Right ventricle myocardium inferior (tissue), 1 donor: ENCODE measurements around the gene XYLT2. TPM values are rescaled to one million over a fixed set of nuclear protein-coding genes. Genes with fewer than 3 reads are reported as not detected.

Experiments
- ATAC-seq: fragments of 200-7000 bp; cut with Tn5 transposase; one replicate; pipeline ENCODE4 v1.9.1; 2020; ENCODE audit warnings: mild to moderate bottlenecking, moderate library complexity
- DNase-seq: peaks from one replicate; pipeline ENCODE4 v3.0.0; 2021; ENCODE audit errors: missing footprints
- intact Hi-C: fragments of 100-400 bp; cut with DNase I; formaldehyde crosslinking; loops from one replicate; pipeline ENCODE4 v1.11.0; 2022
- total RNA-seq: library from RNA; stranded (reverse); fragmentation: NEBNext Ultra II Directional; extraction: Animal tissue kit (Norgen Biotek cat#: 25700); gene quantifications from one replicate; pipeline ENCODE4 v1.2.1, GENCODE V29; 2021
- donor health status: DM: no; HTN: yes; CAD: no; lungs with severe emphysema.

Gene XYLT2
- total RNA-seq, 1 donor from 2014 or later = 16.4 TPM

DNA sequence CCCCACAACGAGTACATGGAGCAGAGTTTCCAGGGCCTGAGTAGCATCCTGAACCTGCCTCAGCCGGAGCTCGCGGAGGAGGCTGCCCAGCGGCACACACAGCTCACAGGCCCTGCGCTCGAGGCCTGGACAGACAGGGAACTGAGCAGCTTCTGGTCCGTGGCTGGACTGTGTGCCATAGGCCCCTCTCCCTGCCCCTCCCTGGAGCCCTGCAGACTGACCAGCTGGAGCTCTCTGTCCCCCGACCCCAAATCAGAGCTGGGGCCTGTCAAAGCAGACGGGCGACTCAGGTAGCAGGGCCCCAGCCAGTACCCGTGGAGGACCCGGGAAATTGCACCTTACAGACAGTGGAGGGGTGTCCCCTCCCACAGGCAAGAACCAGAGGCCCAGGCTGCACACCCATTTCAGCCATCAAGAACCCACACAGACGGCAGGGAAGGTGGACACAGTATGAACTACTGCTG, 14.1 kb downstream of the XYLT2 start:
- ATAC-seq = no peak
- intact Hi-C loops = loop anchor here (5.0 kb wide), 1 partner anchor 117 kb away; the partner anchor contains the start of gene RSAD1
- DNase-seq = no peak

- ATAC-seq (no peak), DNase-seq (no peak)
- intact Hi-C loops = loop anchor here (5.0 kb wide), 1 partner anchor 117 kb away; the partner anchor contains the start of gene RSAD1
Observed at GRCh38 chr17:50360486-50361115, 14.7 kb downstream of the XYLT2 start.

- no peak for DNase-seq
- intact Hi-C loops = loop anchor here (5.0 kb wide), 1 partner anchor 115 kb away; the partner anchor contains the start of gene RSAD1
- peak; percentile 62 for ATAC-seq
Observed at GRCh38 chr17:50361561-50362480, 15.9 kb downstream of the XYLT2 start.

DNA sequence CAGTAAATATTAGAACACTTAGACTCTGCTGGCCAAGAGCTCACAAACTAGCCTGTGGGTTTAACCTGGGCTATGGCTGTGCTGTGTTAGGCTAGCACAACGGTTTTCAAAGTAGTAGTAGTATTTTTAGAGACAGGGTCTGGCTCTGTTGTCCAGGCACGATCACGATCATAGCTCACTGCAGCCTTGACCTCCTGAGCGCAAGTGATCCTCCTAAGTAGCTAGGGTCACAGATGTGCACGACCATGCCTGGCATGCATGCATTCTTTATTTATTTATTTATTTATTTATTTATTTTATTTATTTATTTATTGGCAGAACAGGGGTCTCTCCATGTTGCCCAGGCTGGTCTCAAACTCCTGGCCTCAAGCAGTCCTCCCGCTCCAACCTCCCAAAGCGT, 16.7 kb downstream of the XYLT2 start:
- intact Hi-C loops = loop anchor here (5.0 kb wide), 1 partner anchor 115 kb away; the partner anchor contains the start of gene RSAD1
- DNase-seq = no peak
- no peak for ATAC-seq

DNA sequence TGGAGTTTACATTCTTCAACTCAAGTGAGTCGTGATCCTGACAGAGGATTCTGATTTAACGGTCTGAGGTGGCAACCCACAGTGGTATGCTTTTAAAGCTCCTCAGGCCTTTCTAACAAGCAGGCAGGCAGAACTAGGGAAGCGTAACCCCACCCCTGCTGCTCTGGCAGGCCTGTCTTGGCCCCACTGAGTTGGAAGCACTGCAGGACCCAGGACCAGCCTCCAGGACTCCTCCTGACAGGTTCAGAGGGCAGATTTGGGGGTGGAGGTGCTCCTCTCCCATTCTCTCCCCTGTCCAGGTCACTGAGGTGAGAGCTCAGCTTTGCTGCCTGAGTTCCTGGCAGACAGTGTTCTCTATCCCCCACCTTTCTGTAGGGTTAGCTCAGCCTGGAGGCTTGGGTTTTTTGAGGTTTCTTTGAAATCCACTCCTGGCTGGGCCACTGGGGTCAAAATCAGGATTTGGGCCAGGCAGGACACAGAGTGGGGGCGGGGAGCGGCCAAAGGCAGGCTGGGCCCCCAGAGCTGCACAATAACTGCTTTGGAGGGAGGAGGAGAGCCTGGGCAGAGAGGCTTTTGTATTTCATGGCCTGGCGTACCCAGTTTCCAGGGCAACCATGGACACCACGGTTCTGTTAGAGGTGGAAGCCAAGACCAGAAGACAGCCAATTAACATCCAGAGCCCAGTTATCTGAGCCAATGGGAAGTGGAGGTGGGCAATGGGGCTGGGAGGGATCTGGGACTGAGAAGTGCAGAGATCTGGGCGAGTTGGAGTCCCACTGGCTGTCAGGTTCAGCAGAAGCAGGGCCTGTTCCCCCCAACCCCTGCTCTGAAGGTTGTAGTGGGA, 17.5 kb downstream of the XYLT2 start:
- ATAC-seq (no peak), DNase-seq (no peak)
- intact Hi-C loops = loop anchor here (5.0 kb wide), 1 partner anchor 114 kb away; the partner anchor contains the start of gene RSAD1

GRCh38 chr17:50364061-50364458, 18.1 kb downstream of the XYLT2 start:
- DNase-seq (no peak), ATAC-seq (no peak)
- intact Hi-C loops = loop anchor here (5.0 kb wide), 1 partner anchor 113 kb away; the partner anchor contains the start of gene RSAD1

- ATAC-seq = no peak
- intact Hi-C loops = loop anchor here (5.0 kb wide), 1 partner anchor 113 kb away; the partner anchor contains the start of gene RSAD1
- DNase-seq = no peak
Observed at GRCh38 chr17:50364715-50365114, 18.8 kb downstream of the XYLT2 start.

GRCh38 chr17:50365165-50365564, 19.2 kb downstream of the XYLT2 start:
- DNase-seq = no peak
- no peak for ATAC-seq
- intact Hi-C loops = no loop called here

- no peak for DNase-seq
- intact Hi-C loops = no loop called here
- ATAC-seq = no peak
Observed at GRCh38 chr17:50365649-50366393, 19.9 kb downstream of the XYLT2 start.

DNA sequence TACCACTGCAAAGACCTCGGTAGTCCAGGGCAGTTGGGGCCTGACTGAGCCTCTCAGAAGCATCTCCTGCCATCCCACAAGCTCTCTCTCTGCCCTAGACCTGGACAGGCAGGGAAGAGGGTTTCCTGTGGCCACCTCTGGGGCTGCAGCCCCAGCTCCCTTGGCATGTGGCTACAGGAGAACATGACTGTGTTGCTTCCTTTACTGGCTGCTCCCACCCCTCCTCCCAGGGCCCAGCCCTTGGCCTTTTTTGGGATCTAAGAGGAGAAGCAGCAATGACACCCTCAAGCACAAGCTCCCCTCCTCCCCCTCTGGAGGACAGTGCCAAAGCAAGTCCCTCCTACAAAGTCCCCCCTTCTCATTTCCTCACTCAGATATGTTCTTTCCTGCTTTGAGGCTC, 21.5 kb downstream of the XYLT2 start:
- intact Hi-C loops = no loop called here
- ATAC-seq (no peak), DNase-seq (no peak)

DNA sequence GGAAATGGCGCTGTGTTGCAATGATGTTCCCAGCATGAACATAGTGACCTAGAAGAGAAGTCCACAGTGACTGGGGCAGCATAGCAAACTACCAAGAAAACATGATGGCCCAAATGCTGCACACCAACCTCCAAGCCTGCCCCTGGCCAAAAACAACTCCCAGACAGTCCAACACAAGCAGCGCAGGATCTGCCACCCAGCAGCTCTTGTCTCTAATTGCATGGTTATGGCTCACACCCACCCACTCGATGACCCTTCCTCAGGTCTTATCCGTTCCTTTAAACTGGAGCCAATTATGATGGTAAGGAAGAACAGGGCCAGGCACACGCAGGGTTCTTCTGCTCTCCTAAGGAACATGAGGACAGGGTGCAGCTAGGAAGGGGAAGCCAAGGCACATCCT, 24.1 kb downstream of the XYLT2 start:
- DNase-seq = no peak
- no peak for ATAC-seq
- intact Hi-C loops = no loop called here

- intact Hi-C loops = no loop called here
- DNase-seq (no peak), ATAC-seq (no peak)
Observed at GRCh38 chr17:50371526-50371925, 25.6 kb downstream of the XYLT2 start.

DNA sequence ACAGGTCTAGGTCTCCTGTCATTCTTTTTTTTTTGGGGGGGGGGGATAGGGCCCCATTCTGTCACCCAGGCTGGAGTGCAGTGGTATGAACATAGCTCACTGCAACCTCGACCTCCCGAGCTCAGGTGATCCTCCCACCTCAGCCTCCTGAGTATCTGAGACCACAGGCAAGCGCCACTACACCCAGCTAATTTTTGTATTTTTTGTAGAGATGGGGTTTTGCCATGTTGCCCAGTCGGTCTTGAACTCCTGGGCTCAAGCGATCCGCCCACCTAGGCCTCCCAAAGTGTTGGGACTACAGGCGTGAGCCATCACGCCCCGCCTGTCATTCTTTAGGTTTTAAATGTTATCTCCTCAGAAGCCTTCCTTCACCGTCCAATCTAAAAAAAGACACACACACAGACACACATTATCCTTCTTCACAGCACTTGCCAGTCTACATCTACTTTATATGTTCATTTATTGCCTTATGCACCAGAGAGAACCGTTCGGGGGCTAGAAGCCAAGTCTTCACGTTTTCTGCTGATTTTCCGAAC, 26.4 kb downstream of the XYLT2 start:
- intact Hi-C loops = loop anchor here (2.0 kb wide), 1 partner anchor 25 kb away; the partner anchor contains the start of gene LRRC59
- DNase-seq = no peak
- ATAC-seq = no peak

DNA sequence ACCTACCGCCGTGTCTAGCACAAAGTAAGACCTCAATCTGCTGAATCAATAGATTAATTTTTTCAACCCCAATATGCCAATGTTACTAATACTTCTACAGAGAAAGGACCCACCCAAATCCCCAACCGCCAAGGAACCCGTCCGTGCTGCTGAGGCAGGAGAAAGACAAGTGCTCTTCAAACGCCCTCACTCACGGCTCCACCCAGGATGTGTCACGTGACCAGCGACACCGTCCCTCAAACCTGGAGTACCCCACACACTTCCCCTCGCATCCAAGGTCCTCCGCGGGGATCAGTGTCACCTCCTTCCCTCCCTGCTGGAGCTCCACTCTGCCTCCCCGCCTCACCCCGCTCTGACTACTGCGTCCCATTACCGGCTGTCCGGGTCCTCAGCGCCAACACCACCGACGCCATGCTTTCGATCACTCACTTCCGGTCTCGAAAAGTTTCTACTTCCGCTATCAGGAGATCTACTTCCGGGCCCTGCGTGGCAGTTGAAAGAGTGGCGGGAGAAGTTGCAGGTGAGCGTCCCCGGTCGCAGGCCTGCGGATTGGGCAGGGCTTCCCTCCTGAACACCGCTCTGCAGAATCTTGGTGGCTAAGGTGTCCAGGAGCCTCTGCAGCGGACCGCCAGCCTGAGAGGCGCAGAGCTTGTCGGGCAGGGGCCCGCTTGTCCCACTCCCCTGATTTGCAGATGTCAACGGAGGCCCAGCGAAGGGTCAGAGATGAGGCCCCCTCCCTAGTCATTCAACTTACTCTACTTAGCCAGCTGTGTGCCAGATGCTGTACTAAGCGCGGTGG, 27.0 kb downstream of the XYLT2 start, which contains the start of the genes EME1 and MRPL27:
Gene EME1 (plus strand): TSS at position 472 of the 799 bp plus-strand sequence. CDS start 1,980 bp downstream, outside the sequence.
Gene MRPL27 (minus strand): TSS at position 427 of the 799 bp plus-strand sequence. CDS start 14 bp downstream, at position 413.
- intact Hi-C loops = loop anchor here (2.0 kb wide), 1 partner anchor 24 kb away; the partner anchor contains the start of gene LRRC59
- peak; percentile 93 for DNase-seq
- ATAC-seq = peak; percentile 92

- no peak for DNase-seq
- ATAC-seq = no peak
- intact Hi-C loops = loop anchor here (2.0 kb wide), 1 partner anchor 23 kb away; the partner anchor contains the start of gene LRRC59
Observed at GRCh38 chr17:50373705-50374104, 27.8 kb downstream of the XYLT2 start.

DNA sequence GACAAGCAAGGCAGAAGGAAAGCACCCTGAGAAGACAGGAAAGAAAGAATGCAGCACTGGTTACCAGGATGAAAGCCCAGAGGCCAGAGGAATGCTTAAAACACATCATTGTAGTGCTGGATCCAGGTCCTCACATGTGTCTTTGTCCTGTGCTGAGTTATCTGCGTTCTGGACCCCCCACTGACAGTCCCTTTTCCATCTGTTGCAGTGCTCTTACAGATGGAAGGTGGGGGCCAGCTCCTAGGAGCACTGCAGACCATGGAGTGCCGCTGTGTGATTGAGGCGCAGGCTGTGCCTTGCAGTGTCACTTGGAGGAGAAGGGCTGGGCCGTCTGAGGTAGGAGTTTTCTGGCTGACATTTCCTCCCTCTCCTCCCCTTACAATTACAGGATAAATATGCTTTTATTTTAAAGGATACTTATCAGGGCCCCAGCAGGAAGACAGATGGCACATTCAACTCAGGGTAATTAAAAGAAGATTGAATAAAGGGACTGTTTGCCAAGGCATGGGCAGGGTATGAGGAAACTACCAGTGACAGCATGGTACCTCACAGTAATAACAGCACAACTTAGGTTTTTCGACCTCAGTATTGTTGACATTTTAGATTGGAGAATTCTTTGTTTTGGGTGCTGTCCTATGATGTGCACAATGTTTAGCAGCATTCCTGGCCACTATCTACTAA, 30.1 kb downstream of the XYLT2 start:
- no peak for DNase-seq
- intact Hi-C loops = no loop called here
- ATAC-seq = no peak
